ENCODE measurements around the gene RAB31. TPM values are rescaled to one million over a fixed set of nuclear protein-coding genes. Genes with fewer than 3 reads are reported as not detected.

RAB31 gene
- polyA plus RNA-seq, 1 donor (not counting 4 experiments of a cell fraction or from before 2014, with no cell fraction given), result 47.0 TPM

- no peak overlapping the region for H2AFZ ChIP-seq (ENCODE audit: control insufficient read depth, low read length)
- H3K9me3 ChIP-seq (ENCODE audit: control insufficient read depth, low read depth, low read length), result no peaks in the 10 kb centered on the region
- H3K27me3 ChIP-seq (ENCODE audit: control insufficient read depth, extremely low read depth, insufficient read depth, low read length), result no peaks in the 10 kb centered on the region
- H3K4me2 ChIP-seq (ENCODE audit: control insufficient read depth, extremely low read depth, insufficient read depth, low read depth, low read length), result no peak overlapping the region
- no peak overlapping the region for H3K9ac ChIP-seq (ENCODE audit: control insufficient read depth, extremely low read depth, insufficient read depth, low read length)
- no peak overlapping the region for H3K4me3 ChIP-seq (ENCODE audit: control insufficient read depth in 2 of 3, extremely low read depth in 1 of 3, insufficient read depth in 2 of 3, low read depth in 1 of 3, low read length in 3 of 3)
- H3K79me2 ChIP-seq (ENCODE audit: control insufficient read depth, insufficient read depth, low read length), result peaks cover 10% of the 10 kb centered on the region
- H3K4me1 ChIP-seq (ENCODE audit: control insufficient read depth, extremely low read depth, insufficient read depth, low read length), result peaks cover 3% of the 10 kb centered on the region
- no peak for FAIRE-seq
- TF ChIP-seq EZH2 (IDR thresholded peaks at IDR 0.05; ENCODE audit: low read length), result no peak
- TF ChIP-seq, protein P1, sequence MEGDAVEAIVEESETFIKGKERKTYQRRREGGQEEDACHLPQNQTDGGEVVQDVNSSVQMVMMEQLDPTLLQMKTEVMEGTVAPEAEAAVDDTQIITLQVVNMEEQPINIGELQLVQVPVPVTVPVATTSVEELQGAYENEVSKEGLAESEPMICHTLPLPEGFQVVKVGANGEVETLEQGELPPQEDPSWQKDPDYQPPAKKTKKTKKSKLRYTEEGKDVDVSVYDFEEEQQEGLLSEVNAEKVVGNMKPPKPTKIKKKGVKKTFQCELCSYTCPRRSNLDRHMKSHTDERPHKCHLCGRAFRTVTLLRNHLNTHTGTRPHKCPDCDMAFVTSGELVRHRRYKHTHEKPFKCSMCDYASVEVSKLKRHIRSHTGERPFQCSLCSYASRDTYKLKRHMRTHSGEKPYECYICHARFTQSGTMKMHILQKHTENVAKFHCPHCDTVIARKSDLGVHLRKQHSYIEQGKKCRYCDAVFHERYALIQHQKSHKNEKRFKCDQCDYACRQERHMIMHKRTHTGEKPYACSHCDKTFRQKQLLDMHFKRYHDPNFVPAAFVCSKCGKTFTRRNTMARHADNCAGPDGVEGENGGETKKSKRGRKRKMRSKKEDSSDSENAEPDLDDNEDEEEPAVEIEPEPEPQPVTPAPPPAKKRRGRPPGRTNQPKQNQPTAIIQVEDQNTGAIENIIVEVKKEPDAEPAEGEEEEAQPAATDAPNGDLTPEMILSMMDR (optimal IDR thresholded peaks at IDR 0.05 in 1 of 3, IDR thresholded peaks at IDR 0.05 in 1 of 3, conservative IDR thresholded peaks at IDR 0.05 in 1 of 3; ENCODE audit: extremely low read depth in 1 of 3, insufficient read depth in 2 of 3, low read length in 3 of 3), result no peak
- H3K27ac ChIP-seq (ENCODE audit: control insufficient read depth, insufficient read depth, low read length), result no peak overlapping the region
- DNase-seq (ENCODE audit: low read depth, low spot score), result no peak
- H3K36me3 ChIP-seq (ENCODE audit: control insufficient read depth in 2 of 2, extremely low read depth in 1 of 2, insufficient read depth in 2 of 2, low read length in 2 of 2), result no peaks in the 10 kb centered on the region
- H3K9me1 ChIP-seq (ENCODE audit: control insufficient read depth, extremely low read depth, insufficient read depth, low read length), result no peaks in the 10 kb centered on the region
- dilution Hi-C loops (cut with MboI; ENCODE audit: extremely low pct_ligation_motif_present, low sequenced_read_pairs), result no loop called here
- no peaks in the 10 kb centered on the region for H4K20me1 ChIP-seq (ENCODE audit: control insufficient read depth, extremely low read depth, insufficient read depth, low read length)
Observed at GRCh38 chr18:9910071-9910470, 202.0 kb downstream of the RAB31 start.

DNA sequence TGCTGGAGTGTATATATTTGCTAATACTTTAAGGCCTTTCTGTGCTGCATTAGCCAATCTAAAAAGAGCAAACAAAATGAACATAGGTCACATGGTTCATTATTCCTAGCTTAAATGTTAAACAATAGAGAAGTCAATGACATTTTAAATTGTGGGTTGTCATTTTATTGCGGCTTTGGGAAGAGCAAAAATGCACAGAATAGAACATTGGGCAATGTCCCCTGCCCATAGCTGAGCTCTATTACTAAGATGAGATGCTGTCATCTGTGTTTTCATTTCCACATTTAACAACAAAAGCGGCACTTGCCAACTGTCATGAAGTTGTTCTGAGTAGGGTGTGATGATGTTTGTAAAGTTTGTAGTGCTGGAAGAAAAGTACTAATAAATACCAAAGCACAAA, 202.6 kb downstream of the RAB31 start:
- H3K4me3 ChIP-seq (ENCODE audit: control insufficient read depth in 2 of 3, extremely low read depth in 1 of 3, insufficient read depth in 2 of 3, low read depth in 1 of 3, low read length in 3 of 3), result no peak overlapping the region
- H3K27ac ChIP-seq (ENCODE audit: control insufficient read depth, insufficient read depth, low read length), result no peak overlapping the region
- H2AFZ ChIP-seq (ENCODE audit: control insufficient read depth, low read length), result no peak overlapping the region
- H4K20me1 ChIP-seq (ENCODE audit: control insufficient read depth, extremely low read depth, insufficient read depth, low read length), result no peaks in the 10 kb centered on the region
- TF ChIP-seq, protein P1 (optimal IDR thresholded peaks at IDR 0.05 in 1 of 3, IDR thresholded peaks at IDR 0.05 in 1 of 3, conservative IDR thresholded peaks at IDR 0.05 in 1 of 3; ENCODE audit: extremely low read depth in 1 of 3, insufficient read depth in 2 of 3, low read length in 3 of 3), result no peak
- no peak for TF ChIP-seq EZH2 (IDR thresholded peaks at IDR 0.05; ENCODE audit: low read length)
- no peaks in the 10 kb centered on the region for H3K36me3 ChIP-seq (ENCODE audit: control insufficient read depth in 2 of 2, extremely low read depth in 1 of 2, insufficient read depth in 2 of 2, low read length in 2 of 2)
- dilution Hi-C loops (cut with MboI; ENCODE audit: extremely low pct_ligation_motif_present, low sequenced_read_pairs), result no loop called here
- DNase-seq (ENCODE audit: low read depth, low spot score) (no peak), FAIRE-seq (no peak)
- peaks cover 15% of the 10 kb centered on the region for H3K79me2 ChIP-seq (ENCODE audit: control insufficient read depth, insufficient read depth, low read length)
- H3K9ac ChIP-seq (ENCODE audit: control insufficient read depth, extremely low read depth, insufficient read depth, low read length), result no peak overlapping the region
- no peak overlapping the region for H3K4me2 ChIP-seq (ENCODE audit: control insufficient read depth, extremely low read depth, insufficient read depth, low read depth, low read length)
- no peaks in the 10 kb centered on the region for H3K9me3 ChIP-seq (ENCODE audit: control insufficient read depth, low read depth, low read length)
- no peaks in the 10 kb centered on the region for H3K9me1 ChIP-seq (ENCODE audit: control insufficient read depth, extremely low read depth, insufficient read depth, low read length)
- H3K4me1 ChIP-seq (ENCODE audit: control insufficient read depth, extremely low read depth, insufficient read depth, low read length), result peaks cover 3% of the 10 kb centered on the region
- no peaks in the 10 kb centered on the region for H3K27me3 ChIP-seq (ENCODE audit: control insufficient read depth, extremely low read depth, insufficient read depth, low read length)

All from keratinocyte (primary cell).